GM15510 (cell line): Measurements from ENCODE around the gene SMPD3.

Experiments used
- POLR2A ChIP-seq: IDR thresholded peaks from 3 replicates; pipeline ENCODE4 v1.6.1; 2011; ENCODE audit warnings: borderline replicate concordance; ENCODE audit not compliant: insufficient read length; ENCODE audit errors: extremely low read depth

Gene SMPD3

GRCh38 chr16:68432701-68433100 is 15.6 kb downstream of the SMPD3 start:
- TF ChIP-seq POLR2A, result no peak

- no peak for TF ChIP-seq POLR2A
Measured at GRCh38 chr16:68429076-68429854, 19.0 kb downstream of the SMPD3 start.

GRCh38 chr16:68427649-68428303 is 20.5 kb downstream of the SMPD3 start:
- TF ChIP-seq POLR2A, result no peak

GRCh38 chr16:68426347-68426652 is 22.0 kb downstream of the SMPD3 start:
- TF ChIP-seq POLR2A, result no peak

GRCh38 chr16:68425498-68426346 is 22.6 kb downstream of the SMPD3 start:
- TF ChIP-seq POLR2A, result no peak

- no peak for TF ChIP-seq POLR2A
Measured at GRCh38 chr16:68423771-68424170, 24.5 kb downstream of the SMPD3 start.

- TF ChIP-seq POLR2A, result no peak
Measured at GRCh38 chr16:68422396-68422960, 25.8 kb downstream of the SMPD3 start.

GRCh38 chr16:68421076-68421475 is 27.2 kb downstream of the SMPD3 start:
- TF ChIP-seq POLR2A, result no peak

GRCh38 chr16:68420366-68420942 is 27.9 kb downstream of the SMPD3 start:
- TF ChIP-seq POLR2A, result no peak

- TF ChIP-seq POLR2A, result no peak
Measured at GRCh38 chr16:68417711-68418301, 30.5 kb downstream of the SMPD3 start.

- no peak for TF ChIP-seq POLR2A
Measured at GRCh38 chr16:68416057-68417046, 32.0 kb downstream of the SMPD3 start.

- TF ChIP-seq POLR2A, result no peak
Measured at GRCh38 chr16:68414581-68414980, 33.7 kb downstream of the SMPD3 start.

- TF ChIP-seq POLR2A, result no peak
Measured at GRCh38 chr16:68412061-68412460, 36.2 kb downstream of the SMPD3 start.
